ENCODE data around the gene P4HA2.
A peak's percentile ranks its signal among the peaks of the same experiment; 100 is the strongest.
"Not testable (repeated sequence)": the region's sequence is repeated elsewhere in the genome, so short reads cannot be mapped to it uniquely, and the experiment has no call there.

Gene P4HA2

DNA sequence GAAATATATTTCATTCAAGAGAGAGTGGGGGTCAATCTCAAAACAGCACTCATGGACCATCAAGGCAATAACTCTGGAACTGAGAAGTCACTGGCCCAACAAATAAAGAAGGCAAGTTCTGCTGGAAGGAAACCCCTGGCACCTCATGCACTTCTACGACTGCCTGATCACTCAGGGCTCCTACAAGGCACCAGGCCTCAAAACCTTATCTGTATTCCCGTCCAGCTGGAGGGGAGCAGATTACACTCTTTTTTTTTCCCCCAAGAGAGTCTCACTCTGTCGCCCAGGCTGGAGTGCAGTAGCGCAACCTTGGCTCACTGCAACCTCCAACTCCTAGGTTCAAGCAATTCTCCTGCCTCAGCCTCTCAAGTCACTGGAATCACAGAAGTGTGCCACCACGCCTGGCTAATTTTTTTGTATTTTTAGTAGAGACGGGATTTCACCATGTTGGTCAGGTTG, 49.9 kb downstream of the P4HA2 start:
- DNase-seq (ENCODE audit: low read depth): no peak
- H3K4me3 ChIP-seq (ENCODE audit: low read length): no peak overlapping the region

DNA sequence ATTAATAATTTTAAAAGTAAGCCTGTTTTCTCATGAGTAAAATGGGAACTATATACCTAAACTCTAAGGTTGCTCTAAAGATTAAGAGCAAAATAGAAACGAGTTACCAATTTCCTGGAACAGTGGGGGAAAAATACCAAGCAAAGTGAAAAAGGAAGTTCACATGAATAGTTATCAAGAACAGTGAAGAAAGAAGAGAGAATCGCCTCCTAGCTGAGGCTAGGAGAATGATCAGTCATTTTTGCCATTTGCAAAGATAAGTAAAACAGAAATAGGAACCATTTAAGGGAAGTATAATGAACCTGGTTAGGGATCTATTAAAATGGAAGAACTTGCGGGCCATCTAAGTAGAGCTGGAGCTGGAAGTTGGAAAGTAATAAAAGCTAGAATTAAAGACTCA, 50.7 kb downstream of the P4HA2 start:
- DNase-seq (ENCODE audit: low read depth): no peak
- TF ChIP-seq, protein P1, sequence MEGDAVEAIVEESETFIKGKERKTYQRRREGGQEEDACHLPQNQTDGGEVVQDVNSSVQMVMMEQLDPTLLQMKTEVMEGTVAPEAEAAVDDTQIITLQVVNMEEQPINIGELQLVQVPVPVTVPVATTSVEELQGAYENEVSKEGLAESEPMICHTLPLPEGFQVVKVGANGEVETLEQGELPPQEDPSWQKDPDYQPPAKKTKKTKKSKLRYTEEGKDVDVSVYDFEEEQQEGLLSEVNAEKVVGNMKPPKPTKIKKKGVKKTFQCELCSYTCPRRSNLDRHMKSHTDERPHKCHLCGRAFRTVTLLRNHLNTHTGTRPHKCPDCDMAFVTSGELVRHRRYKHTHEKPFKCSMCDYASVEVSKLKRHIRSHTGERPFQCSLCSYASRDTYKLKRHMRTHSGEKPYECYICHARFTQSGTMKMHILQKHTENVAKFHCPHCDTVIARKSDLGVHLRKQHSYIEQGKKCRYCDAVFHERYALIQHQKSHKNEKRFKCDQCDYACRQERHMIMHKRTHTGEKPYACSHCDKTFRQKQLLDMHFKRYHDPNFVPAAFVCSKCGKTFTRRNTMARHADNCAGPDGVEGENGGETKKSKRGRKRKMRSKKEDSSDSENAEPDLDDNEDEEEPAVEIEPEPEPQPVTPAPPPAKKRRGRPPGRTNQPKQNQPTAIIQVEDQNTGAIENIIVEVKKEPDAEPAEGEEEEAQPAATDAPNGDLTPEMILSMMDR (IDR thresholded peaks at IDR 0.05; ENCODE audit: insufficient read depth, low read depth, low read length, missing control alignments): peak; percentile 7

More for the DNA sequence above, 49.9 kb downstream of the P4HA2 start:
- TF ChIP-seq, protein P1 (IDR thresholded peaks at IDR 0.05; ENCODE audit: insufficient read depth, low read depth, low read length, missing control alignments): no peak

DNA sequence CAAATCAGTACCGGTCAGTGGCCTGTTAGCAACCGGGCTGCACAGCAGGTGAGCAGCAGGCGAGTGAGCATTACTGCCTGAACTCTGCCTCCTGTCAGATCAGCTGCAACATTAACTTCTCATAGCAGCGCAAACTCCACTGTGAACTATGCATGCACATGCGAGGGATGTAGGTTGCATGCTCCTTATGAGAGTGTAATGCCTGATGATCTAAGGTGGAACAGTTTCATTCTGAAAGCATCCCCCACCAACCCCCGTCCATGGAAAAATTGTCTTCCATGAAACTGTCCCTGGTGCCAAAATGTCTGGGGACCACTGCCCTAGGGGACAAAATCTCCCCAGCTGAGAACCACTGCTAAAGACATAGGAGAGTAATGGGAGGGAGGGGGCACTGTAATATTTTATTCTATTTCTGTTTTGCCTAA, 51.1 kb downstream of the P4HA2 start:
- no peak overlapping the region for H3K4me3 ChIP-seq (ENCODE audit: low read length)
- TF ChIP-seq, protein P1 (IDR thresholded peaks at IDR 0.05; ENCODE audit: insufficient read depth, low read depth, low read length, missing control alignments): no peak
- no peak for DNase-seq (ENCODE audit: low read depth)

More for the DNA sequence above, 50.7 kb downstream of the P4HA2 start:
- H3K4me3 ChIP-seq (ENCODE audit: low read length): no peak overlapping the region

- TF ChIP-seq, protein P1 (IDR thresholded peaks at IDR 0.05; ENCODE audit: insufficient read depth, low read depth, low read length, missing control alignments): no peak
- no peak overlapping the region for H3K4me3 ChIP-seq (ENCODE audit: low read length)
- DNase-seq (ENCODE audit: low read depth): no peak
Measured at GRCh38 chr5:132162945-132163344, 64.7 kb downstream of the P4HA2 start.

GRCh38 chr5:132161574-132162326, 65.9 kb downstream of the P4HA2 start:
- not testable (repeated sequence) for DNase-seq (ENCODE audit: low read depth); H3K4me3 ChIP-seq (ENCODE audit: low read length)

DNA sequence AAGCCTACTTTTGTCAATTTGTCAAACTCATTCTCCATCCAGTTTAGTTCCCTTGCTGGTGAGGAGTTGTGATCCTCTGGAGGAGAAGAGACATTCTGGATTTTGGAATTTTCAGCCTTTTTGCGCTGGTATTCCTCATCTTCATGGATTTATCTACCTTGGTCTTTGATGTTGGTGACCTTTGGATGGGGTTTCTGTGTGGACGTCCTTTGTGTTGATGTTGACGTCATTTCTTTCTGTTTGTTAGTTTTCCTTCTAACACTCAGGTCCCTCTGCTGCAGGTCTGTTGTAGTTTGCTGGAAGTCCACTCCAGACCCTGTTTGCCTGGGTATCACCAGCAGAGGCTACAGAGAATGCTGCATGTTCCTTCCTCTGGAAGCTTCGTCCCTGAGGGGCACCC, 71.2 kb downstream of the P4HA2 start:
- no peak for DNase-seq (ENCODE audit: low read depth)
- TF ChIP-seq, protein P1 (IDR thresholded peaks at IDR 0.05; ENCODE audit: insufficient read depth, low read depth, low read length, missing control alignments): no peak
- H3K4me3 ChIP-seq (ENCODE audit: low read length): no peak overlapping the region

- H3K4me3 ChIP-seq (ENCODE audit: low read length): no peak overlapping the region
- TF ChIP-seq, protein P1 (IDR thresholded peaks at IDR 0.05; ENCODE audit: insufficient read depth, low read depth, low read length, missing control alignments): no peak
- no peak for DNase-seq (ENCODE audit: low read depth)
Measured at GRCh38 chr5:132150565-132150964, 77.1 kb downstream of the P4HA2 start.
